Uterus (tissue), 4 donors: ENCODE data around the gene STARD7. TPM values are rescaled to one million over a fixed set of nuclear protein-coding genes. Genes with fewer than 3 reads are reported as not detected.
A peak's percentile ranks its signal among the peaks of the same experiment; 100 is the strongest.

Experiments used
- DNase-seq, 2 donors: peaks; one replicate each; pipeline ENCODE4 v3.0.0-alpha.2; 2019 to 2020
- H3K27ac ChIP-seq, 2 donors: fragments of 200-600 bp; sonication (generic); 1 replicate in 1 of 2; 2 replicates in 1 of 2; pipeline ENCODE4 v1.5.1; 2016 to 2018
- H3K27me3 ChIP-seq, 2 donors: fragments of 200-600 bp; sonication (generic); one replicate each; pipeline ENCODE4 v1.5.1; 2018 to 2019; ENCODE audit warnings: control low read depth in 1 of 2
- H3K36me3 ChIP-seq, 2 donors: fragments of 200-600 bp; sonication (generic); one replicate each; pipeline ENCODE4 v1.5.1; 2019; ENCODE audit warnings: control low read depth in 1 of 2
- H3K4me1 ChIP-seq, 2 donors: fragments of 200-600 bp; sonication (generic); one replicate each; pipeline ENCODE4 v1.5.1; 2018 to 2019; ENCODE audit warnings: control low read depth in 1 of 2
- H3K4me3 ChIP-seq, 2 donors: fragments of 200-600 bp; sonication (generic); 1 replicate in 1 of 2; 2 replicates in 1 of 2; pipeline ENCODE4 v1.5.1; 2018 to 2019; ENCODE audit warnings: mild to moderate bottlenecking in 1 of 2
- H3K9me3 ChIP-seq, 2 donors: fragments of 200-600 bp; sonication (generic); one replicate each; pipeline ENCODE4 v1.5.1; 2019; ENCODE audit warnings: control low read depth in 1 of 2
- POLR2A ChIP-seq, 2 donors: fragments of 450-650 bp; IDR thresholded peaks; one replicate each; pipeline ENCODE4 v1.6.1; 2016; ENCODE audit warnings: antibody characterized with exemption in 2 of 2, mild to moderate bottlenecking in 1 of 2, moderate library complexity in 1 of 2
- intact Hi-C: fragments of 100-400 bp; cut with DNase I; formaldehyde crosslinking; loops from one replicate; pipeline ENCODE4 v1.15.1; 2023; ENCODE audit warnings: low total_unique reads
- total RNA-seq, 4 donors: library from RNA; depleted of rRNA in 3 of 4; stranded (reverse); fragments of >200 nt in 3 of 4; gene quantifications; one replicate each; pipeline versions ENCODE4 v1.1.0 to v1.2.4, GENCODE V29; 2014 to 2023
- TF ChIP-seq, protein P1 (sequence below), 4 experiments: fragments of 200-600 bp in 2 of 4; fragments of 450-650 bp in 2 of 4; sonication (generic) in 2 of 4; IDR thresholded peaks; one replicate each; pipeline ENCODE4 v1.5.1; 2016 to 2019; ENCODE audit warnings: antibody characterized with exemption in 4 of 4, mild to moderate bottlenecking in 2 of 4, moderate library complexity in 1 of 4
- donor health status: DM: yes; HTN: yes; CAD: no.

Gene STARD7
- total RNA-seq, 4 donors from 2014 or later, result 53.5 to 128 (median 76.4) TPM

DNA sequence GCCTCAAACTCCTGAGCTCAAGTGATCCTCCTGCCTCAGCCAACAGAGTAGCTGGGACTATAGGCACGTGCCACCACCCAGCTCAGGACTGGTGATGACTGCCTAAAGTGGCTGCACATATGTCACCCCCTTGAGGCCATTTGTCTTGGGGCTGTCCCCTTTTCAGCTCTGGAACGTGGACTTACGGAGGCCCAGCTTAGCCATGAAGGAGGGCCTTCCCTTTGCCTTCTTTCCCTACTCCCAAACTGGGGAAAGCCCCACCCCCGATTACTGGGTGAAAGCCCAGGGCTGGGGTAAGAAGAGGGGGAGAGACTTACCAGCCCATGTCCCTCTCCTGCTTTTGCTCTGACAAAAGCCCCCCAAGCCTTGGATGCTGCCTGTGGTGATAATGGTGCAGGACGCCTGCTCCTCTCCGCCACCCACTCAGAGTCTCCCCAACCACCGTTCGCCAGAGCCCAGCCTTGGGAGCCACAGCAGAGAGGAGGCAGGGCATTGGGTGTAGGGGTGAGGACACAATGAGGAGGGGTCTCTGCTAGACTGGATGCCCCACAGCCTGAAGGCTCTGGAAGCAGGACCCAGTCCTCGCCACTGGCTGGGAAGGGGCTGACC is 60.9 kb downstream of the STARD7 start:
- no peak overlapping the region for H3K27ac ChIP-seq
- no peaks in the 10 kb centered on the region for H3K4me1 ChIP-seq
- no peaks in the 10 kb centered on the region for H3K36me3 ChIP-seq
- H3K27me3 ChIP-seq, result no peaks in the 10 kb centered on the region
- TF ChIP-seq, protein P1, sequence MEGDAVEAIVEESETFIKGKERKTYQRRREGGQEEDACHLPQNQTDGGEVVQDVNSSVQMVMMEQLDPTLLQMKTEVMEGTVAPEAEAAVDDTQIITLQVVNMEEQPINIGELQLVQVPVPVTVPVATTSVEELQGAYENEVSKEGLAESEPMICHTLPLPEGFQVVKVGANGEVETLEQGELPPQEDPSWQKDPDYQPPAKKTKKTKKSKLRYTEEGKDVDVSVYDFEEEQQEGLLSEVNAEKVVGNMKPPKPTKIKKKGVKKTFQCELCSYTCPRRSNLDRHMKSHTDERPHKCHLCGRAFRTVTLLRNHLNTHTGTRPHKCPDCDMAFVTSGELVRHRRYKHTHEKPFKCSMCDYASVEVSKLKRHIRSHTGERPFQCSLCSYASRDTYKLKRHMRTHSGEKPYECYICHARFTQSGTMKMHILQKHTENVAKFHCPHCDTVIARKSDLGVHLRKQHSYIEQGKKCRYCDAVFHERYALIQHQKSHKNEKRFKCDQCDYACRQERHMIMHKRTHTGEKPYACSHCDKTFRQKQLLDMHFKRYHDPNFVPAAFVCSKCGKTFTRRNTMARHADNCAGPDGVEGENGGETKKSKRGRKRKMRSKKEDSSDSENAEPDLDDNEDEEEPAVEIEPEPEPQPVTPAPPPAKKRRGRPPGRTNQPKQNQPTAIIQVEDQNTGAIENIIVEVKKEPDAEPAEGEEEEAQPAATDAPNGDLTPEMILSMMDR (IDR thresholded peaks at IDR 0.05), result no peak
- TF ChIP-seq POLR2A (IDR thresholded peaks at IDR 0.05), result no peak
- H3K4me3 ChIP-seq, result no peak overlapping the region
- no peaks in the 10 kb centered on the region for H3K9me3 ChIP-seq
- peak in 1 of 2 donors; percentile 7 for DNase-seq
- intact Hi-C loops, result no loop called here

DNA sequence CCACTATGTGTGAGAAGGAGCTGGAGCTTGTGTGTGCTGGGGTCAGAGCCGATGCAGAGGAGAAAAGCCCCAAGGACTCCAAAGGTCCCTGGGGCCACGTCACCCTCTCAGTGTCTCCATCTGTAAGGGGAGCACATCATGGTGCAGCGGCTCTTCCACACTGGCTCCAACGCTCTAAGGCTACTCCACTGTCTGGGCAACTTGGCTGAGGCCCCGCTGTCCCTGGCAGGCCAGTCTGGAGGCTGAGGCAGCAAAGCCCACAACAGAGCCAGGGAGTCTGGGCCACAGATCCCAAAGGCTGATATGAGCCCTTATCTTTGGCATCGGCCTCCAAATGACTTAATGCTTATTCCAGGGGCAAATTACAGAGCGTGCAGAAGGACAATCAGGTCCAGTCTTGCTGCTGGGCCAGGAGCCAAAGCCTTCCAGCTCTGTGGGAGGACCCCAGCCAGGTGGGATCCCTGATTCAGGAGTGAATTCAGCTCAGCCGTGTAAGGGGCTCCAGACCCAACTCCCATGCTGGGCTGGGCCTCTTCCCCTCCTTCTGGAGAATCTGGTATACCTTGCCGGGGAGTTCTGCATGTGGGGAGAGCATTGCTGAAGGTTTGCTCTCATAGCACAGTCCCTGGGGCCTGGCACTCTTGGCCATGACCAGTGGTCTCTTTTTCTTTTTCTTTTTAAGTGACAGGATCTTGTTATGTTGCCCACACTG is 61.6 kb downstream of the STARD7 start:
- Histone ChIP-seq H3K9me3 (no peaks in the 10 kb centered on the region), H3K36me3 (no peaks in the 10 kb centered on the region), H3K27ac (no peak overlapping the region), H3K27me3 (no peaks in the 10 kb centered on the region), H3K4me1 (no peaks in the 10 kb centered on the region), H3K4me3 (no peak overlapping the region)
- peak in 1 of 2 donors; percentile 10 for DNase-seq
- TF ChIP-seq, protein P1 (IDR thresholded peaks at IDR 0.05), result no peak
- no peak for TF ChIP-seq POLR2A (IDR thresholded peaks at IDR 0.05)
- intact Hi-C loops, result no loop called here

DNA sequence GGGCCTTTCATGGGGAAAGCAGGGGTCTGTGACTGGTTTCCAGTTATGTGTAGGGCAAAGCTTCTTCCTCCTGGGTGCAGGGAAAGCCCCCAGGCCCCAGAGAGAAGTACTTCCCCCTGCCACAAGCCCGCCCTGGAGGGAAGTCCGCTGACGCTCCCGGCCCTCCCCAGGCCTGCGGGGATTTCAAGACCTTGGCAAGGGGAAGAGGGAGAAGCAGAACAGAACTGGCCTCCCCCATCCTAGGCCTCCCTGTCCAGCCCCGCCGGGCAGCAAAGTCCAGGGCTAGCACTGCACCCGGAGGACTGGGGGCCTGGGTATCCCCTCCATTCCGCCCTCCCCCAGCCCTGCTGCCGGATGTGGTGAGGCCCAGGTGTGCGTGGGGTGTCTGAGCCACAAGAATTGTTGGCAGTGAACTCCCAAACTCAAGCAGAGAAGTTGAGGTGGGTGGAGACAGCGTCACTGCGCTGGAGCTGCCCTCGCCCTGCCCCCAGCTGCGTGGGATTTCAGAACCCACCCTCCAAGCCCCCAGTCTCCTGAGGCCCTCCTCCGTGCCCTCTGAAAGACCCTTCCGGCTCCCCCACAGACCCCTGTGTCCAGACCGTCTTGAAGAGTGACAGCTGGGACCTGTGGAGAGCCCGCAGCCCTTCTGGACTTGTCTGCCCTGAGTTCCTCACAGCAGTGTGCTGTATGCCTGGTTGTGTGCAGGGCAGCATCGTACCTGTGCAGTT is 62.3 kb downstream of the STARD7 start:
- no peaks in the 10 kb centered on the region for H3K27me3 ChIP-seq
- H3K27ac ChIP-seq, result no peak overlapping the region
- H3K4me1 ChIP-seq, result no peaks in the 10 kb centered on the region
- intact Hi-C loops, result no loop called here
- no peaks in the 10 kb centered on the region for H3K36me3 ChIP-seq
- H3K9me3 ChIP-seq, result no peaks in the 10 kb centered on the region
- no peak overlapping the region for H3K4me3 ChIP-seq
- peak in 1 of 2 donors; percentile 15 for DNase-seq
- TF ChIP-seq POLR2A (IDR thresholded peaks at IDR 0.05), result peak in 1 of 2 donors; percentile 10
- TF ChIP-seq, protein P1 (IDR thresholded peaks at IDR 0.05), result no peak

DNA sequence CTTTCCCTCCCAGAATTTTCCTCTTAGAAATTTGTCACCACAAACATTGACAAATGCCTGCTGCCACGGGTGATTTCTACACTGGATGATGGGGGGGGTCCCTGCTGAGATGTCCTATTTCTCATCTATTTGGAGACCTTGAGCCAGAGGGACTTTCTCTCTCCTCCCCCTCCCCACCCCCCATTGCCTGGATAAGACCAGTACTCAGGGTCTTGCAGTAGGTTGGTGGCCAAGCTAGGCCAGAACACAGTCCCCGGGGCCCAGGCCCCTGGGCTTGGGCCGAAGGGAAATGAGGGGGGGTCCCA is 62.8 kb downstream of the STARD7 start:
- no peak overlapping the region for H3K4me3 ChIP-seq
- no peaks in the 10 kb centered on the region for H3K4me1 ChIP-seq
- H3K27ac ChIP-seq, result no peak overlapping the region
- peak in 1 of 2 donors; percentile 13 for DNase-seq
- no peaks in the 10 kb centered on the region for H3K36me3 ChIP-seq
- no peak for TF ChIP-seq POLR2A (IDR thresholded peaks at IDR 0.05)
- TF ChIP-seq, protein P1 (IDR thresholded peaks at IDR 0.05), result no peak
- intact Hi-C loops, result no loop called here
- H3K9me3 ChIP-seq, result no peaks in the 10 kb centered on the region
- H3K27me3 ChIP-seq, result no peaks in the 10 kb centered on the region
